Stimulated activated CD4-positive, alpha-beta T cell treated with anti-CD3 and anti-CD28 coated beads, Interleukin-4, amount 100 ng/mL, for 24 hours (primary cell): ENCODE measurements around the gene TTLL6.

Experiments used
- DNase-seq: peaks from one replicate; pipeline ENCODE4 v3.0.0-alpha.2; 2020

Gene TTLL6

GRCh38 chr17:48757524-48757961, 59.5 kb downstream of the TTLL6 start:
- no peak for DNase-seq

- no peak for DNase-seq
These were observed 60.2 kb downstream of the TTLL6 start for GRCh38 chr17:48756830-48757251.

- no peak for DNase-seq
These were observed 61.7 kb downstream of the TTLL6 start for GRCh38 chr17:48755356-48755755.

- no peak for DNase-seq
These were observed 62.3 kb downstream of the TTLL6 start for GRCh38 chr17:48754500-48755261.

DNA sequence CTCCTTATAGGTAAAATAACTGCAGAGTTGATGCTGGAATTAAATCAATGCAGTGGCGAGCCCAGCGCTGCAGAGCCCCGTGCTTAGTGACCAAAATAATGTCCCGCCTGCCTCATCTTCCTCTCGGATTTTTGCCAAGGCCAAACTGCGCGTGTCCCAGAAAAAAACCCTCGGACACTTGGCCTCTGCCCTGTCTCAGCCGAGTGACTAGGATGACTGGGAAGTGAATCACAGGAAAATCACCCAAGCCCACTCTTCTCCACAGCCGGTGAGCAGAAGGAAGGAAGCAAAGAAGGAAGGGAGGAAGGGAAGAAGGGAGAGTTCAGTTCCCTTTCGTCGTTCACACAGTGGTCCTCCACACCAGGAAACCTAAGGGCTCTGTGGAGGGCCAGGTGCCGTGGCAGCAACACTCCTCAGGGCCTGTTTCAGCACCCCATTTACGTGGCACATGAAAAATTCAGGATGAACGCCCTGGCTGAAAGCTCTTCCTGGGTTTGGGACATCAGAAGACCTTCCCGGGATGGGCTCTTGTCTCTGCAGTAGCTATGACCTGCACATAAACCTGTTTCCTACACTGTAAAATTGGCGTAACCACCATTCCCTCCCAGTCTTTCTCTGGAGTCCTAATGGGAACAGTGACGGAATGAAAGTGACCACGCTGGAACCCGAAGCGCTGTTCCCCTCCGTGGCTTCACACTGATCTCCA, 63.1 kb downstream of the TTLL6 start:
- no peak for DNase-seq

GRCh38 chr17:48752399-48753288, 64.4 kb downstream of the TTLL6 start:
- no peak for DNase-seq

DNA sequence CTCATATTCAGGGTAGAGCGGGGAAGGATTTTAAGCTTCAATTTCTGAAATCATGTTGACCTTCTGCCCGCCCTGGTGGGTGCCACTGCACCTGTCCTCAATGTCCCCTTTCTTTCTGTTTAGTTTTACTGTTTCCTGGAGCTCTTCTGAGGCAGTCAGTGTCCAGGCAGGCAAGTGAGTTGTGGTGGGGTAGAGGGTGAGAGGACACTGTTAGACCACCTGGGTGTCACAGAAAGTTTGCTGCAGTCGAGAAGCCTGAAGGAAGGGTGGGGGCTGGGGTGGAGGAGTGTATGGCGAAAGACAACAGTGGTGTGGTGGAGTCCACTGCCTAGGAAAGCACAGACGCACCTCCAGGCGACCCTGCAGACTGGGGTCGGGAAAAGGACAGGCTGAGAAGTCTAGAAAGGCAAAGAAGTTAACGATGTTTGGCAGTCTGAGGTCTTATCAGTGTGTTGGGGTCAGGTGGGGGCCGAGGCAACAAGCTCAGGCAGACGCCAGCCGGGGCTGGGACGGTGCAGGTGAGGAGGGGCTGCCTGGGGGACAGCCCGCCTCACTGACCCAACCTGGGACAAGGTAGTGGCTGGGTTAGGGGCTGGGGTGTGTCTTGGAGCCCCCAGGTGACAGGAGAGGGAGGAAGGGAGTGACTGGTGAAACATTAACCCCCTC, 65.2 kb downstream of the TTLL6 start:
- DNase-seq: no peak

GRCh38 chr17:48751172-48751571, 65.9 kb downstream of the TTLL6 start:
- DNase-seq: no peak

DNA sequence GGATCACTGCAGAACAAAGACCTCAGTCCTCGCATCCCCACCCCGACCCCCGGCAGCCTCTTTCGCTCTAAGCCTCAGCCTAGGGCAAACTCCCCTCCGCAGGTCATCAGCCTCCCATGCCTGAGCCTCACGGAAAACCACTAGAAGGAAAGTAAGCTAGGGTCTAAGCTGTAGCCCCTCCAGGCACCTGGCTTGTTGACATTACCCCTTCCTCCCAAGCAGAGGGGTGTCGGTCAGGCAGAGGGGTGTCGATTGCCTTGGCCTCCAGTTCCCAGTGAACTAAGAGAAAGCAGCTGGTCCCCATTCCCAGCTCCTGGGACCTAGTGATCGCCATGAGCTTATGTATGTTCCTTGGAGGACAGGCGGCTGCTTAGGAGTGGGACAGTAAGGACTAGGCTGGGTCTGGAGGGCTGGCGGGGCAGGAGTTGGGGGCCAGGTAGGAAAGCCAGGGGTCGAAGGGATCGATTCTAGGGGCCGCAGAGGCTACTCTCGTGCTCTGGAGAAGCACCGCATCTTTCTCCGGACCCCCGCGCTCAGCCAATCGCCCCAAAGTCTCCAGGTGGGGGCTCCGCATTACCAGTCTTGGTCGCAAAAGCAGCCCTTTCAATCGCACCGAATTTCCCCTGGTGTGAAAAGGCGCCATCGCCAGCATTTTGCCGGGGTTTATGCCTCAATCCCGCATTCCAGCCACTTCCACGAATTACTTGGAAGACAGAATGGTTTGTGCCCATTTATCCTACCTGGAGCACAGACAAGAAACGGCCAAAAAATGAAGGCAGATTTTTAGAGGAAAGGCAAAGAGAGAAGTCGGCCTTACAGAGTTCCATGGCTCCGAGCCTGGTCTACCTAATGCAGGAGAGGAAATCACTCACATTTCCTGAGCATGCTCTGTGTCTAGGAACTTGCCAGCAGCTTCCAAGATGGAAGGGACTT, 67.1 kb downstream of the TTLL6 start:
- no peak for DNase-seq

- DNase-seq: no peak
These were observed 68.1 kb downstream of the TTLL6 start for GRCh38 chr17:48748718-48749566.

- DNase-seq: no peak
These were observed 69.3 kb downstream of the TTLL6 start for GRCh38 chr17:48747445-48748363.

- no peak for DNase-seq
These were observed 70.0 kb downstream of the TTLL6 start for GRCh38 chr17:48746916-48747444.

GRCh38 chr17:48745381-48746275, 71.4 kb downstream of the TTLL6 start:
- DNase-seq: no peak

GRCh38 chr17:48740537-48740936, 76.5 kb downstream of the TTLL6 start:
- no peak for DNase-seq

GRCh38 chr17:48738803-48739526, 78.1 kb downstream of the TTLL6 start:
- no peak for DNase-seq

DNA sequence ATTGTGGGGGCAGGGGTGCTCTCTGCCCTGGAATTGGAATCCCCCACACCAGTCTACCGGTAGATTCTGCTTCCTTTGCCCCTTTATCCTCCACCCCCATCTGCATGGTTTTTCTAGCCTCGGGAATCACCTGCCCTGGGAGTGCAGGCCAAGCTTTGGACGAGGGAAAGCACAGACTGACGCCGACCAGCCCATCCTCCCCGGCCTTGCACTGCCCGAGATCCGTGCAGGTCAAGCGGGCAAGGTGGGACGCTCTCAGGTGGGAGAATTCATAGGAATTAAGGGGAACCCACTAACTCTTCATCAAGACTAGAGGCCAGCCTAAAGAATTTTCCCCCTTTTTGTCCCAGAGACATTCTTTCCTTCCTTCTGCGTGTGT, 78.6 kb downstream of the TTLL6 start:
- no peak for DNase-seq

- no peak for DNase-seq
These were observed 79.5 kb downstream of the TTLL6 start for GRCh38 chr17:48737330-48738043.
